ENCODE measurements around the gene SAPCD2.

Gene SAPCD2

GRCh38 chr9:137031904-137032640, 38.3 kb downstream of the SAPCD2 start, which contains the start of gene FUT7:
Gene FUT7, minus strand, starts transcription at chr9:137032088. Its CDS starts 97 bp downstream, at chr9:137031991.
- TF ChIP-seq GATA2 (IDR thresholded peaks at IDR 0.05; ENCODE audit: low read depth, low read length) = no peak
- TF ChIP-seq GATA3 (IDR thresholded peaks at IDR 0.05; ENCODE audit: low read depth, low read length) = no peak

GRCh38 chr9:137030538-137031527, 39.5 kb downstream of the SAPCD2 start:
- TF ChIP-seq GATA2 (IDR thresholded peaks at IDR 0.05; ENCODE audit: low read depth, low read length) (no peak), GATA3 (IDR thresholded peaks at IDR 0.05; ENCODE audit: low read depth, low read length) (no peak)

DNA sequence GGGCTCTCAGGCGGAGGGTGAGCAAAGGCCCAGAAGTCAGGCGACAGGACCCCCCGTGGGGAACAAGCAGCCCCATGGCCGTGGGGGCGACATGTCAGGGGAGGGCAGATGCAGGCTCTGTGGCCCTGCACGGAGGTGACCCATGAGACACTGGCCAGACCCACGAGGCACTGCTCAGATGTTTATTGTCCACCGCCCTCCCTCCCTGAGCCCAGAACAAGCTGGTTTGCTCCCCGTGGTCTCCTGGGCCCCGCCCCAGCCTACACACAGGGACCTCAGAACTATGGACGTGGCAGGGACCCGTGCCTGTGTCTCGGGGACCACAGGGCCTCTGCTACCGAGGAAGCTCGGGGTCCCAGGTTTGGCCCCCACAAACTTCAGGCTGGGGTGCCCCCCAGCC, 40.4 kb downstream of the SAPCD2 start:
- no peak for TF ChIP-seq GATA3 (IDR thresholded peaks at IDR 0.05; ENCODE audit: low read depth, low read length)
- no peak for TF ChIP-seq GATA2 (IDR thresholded peaks at IDR 0.05; ENCODE audit: low read depth, low read length)

GRCh38 chr9:137029058-137029936, 41.1 kb downstream of the SAPCD2 start:
- TF ChIP-seq GATA2 (IDR thresholded peaks at IDR 0.05; ENCODE audit: low read depth, low read length) = no peak
- TF ChIP-seq GATA3 (IDR thresholded peaks at IDR 0.05; ENCODE audit: low read depth, low read length) = no peak

DNA sequence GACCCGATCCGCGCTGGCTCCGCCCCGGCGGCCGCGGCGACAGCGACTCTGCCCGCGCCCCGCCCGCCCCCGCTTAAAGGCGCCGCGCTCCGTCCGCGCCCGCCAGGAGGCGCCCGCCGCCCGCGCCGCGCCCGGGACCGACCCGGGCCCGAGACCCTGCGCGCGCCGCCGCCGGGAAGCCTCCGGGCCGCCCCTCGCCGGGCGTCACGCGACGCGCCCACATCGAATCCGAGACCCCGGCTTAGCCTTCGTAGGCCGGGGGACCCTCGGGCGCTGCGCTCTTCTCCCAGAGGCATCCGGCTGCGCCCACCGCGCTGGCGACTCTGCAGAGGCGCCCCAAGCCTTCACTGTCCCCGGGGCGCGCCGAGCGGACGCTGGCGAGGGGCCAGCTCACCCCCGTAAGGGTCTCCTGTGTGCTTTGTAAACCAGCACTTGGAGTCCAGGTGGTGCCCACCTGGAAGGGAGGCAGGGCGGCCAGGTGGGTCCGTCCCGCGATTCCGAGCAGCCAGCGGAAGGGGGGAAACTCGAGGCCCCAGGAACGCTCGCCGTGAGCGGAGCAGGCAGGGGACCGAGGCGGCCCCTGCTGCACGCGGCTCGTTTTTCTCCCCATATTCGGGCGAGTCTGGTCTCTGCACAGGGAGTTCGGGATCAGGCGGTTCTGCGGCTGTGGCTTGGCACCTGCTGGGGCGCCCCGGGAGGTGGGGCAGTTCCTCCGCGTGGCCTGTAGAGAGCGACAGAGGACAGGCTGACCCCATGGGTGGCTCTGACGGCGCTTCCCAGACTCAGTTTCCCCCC, 41.9 kb downstream of the SAPCD2 start:
- TF ChIP-seq GATA2 (IDR thresholded peaks at IDR 0.05; ENCODE audit: low read depth, low read length) = no peak
- TF ChIP-seq GATA3 (IDR thresholded peaks at IDR 0.05; ENCODE audit: low read depth, low read length) = no peak

GRCh38 chr9:137027369-137028262, 42.7 kb downstream of the SAPCD2 start, which contains the start of gene ABCA2:
Gene ABCA2, minus strand, starts transcription at chr9:137028237. Its CDS starts 97 bp downstream, at chr9:137028140.
- TF ChIP-seq GATA3 (IDR thresholded peaks at IDR 0.05; ENCODE audit: low read depth, low read length) (no peak), GATA2 (IDR thresholded peaks at IDR 0.05; ENCODE audit: low read depth, low read length) (no peak)

- no peak for TF ChIP-seq GATA2 (IDR thresholded peaks at IDR 0.05; ENCODE audit: low read depth, low read length)
- no peak for TF ChIP-seq GATA3 (IDR thresholded peaks at IDR 0.05; ENCODE audit: low read depth, low read length)
These were observed 43.5 kb downstream of the SAPCD2 start for GRCh38 chr9:137026828-137027227.

DNA sequence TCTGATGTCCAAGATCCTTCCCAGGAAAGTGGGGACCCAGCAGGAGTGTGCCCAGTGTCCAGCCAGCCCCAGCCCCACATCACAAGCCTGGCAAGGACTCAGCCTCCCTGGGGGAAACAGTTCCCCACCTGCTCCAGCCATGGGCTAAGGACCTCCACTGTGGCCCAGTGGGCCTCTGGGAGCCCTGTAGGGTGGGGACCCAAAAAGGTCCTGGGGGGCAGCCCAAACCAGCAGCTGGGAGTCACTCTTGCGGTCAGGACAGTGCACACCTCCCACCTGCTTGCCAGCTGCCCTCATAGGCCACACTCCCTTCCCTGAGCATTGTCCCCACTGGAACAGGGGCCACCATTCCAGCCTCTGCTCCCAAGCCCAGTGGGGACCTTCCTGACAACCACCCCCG, 44.0 kb downstream of the SAPCD2 start:
- TF ChIP-seq GATA2 (IDR thresholded peaks at IDR 0.05; ENCODE audit: low read depth, low read length) (no peak), GATA3 (IDR thresholded peaks at IDR 0.05; ENCODE audit: low read depth, low read length) (no peak)

DNA sequence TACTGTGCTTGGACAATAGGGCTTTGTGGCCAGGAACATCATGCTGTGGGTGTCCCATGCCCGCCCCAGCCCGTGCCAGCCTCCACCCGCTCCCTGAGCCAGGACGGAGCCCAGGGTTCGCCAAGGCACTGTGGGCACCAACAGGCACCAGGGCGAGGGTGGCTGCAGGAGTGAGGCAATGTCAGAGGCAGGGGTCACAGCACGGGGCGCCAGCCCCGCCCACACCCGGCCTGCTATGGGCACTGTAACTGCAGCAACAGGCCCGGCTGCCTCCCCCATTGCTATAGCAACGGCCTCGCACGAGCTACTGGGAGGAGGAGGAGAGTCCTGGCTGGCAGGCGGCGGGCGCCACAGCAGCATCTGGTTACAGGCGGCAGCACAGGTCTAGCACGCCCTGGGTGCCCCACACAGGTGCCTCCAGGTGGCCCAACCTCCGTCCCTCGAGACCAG, 44.8 kb downstream of the SAPCD2 start:
- TF ChIP-seq GATA3 (IDR thresholded peaks at IDR 0.05; ENCODE audit: low read depth, low read length) (no peak), GATA2 (IDR thresholded peaks at IDR 0.05; ENCODE audit: low read depth, low read length) (no peak)

DNA sequence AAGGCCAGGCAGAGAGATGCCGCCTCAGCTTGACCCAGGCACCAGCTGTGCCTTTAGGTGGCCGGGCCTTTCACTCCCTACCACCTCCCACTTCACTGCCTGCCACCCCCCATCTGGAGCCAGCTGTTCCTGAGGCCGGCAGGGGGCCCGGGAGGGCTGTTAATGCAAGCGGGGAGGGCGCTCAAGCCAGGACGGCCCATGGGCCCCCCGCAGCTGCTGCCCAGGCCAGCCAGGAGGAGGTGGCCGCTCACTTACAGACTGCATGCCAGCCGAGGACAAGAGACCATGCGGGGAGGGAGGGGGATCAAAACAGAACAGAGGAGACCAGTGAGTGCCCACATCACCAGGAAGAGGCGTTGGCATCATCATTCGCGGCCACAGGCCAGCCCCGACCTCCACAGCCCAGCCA, 46.8 kb downstream of the SAPCD2 start:
- TF ChIP-seq GATA3 (IDR thresholded peaks at IDR 0.05; ENCODE audit: low read depth, low read length) = no peak
- TF ChIP-seq GATA2 (IDR thresholded peaks at IDR 0.05; ENCODE audit: low read depth, low read length) = no peak

- TF ChIP-seq GATA2 (IDR thresholded peaks at IDR 0.05; ENCODE audit: low read depth, low read length) (no peak), GATA3 (IDR thresholded peaks at IDR 0.05; ENCODE audit: low read depth, low read length) (no peak)
These were observed 47.2 kb downstream of the SAPCD2 start for GRCh38 chr9:137023157-137023556.

DNA sequence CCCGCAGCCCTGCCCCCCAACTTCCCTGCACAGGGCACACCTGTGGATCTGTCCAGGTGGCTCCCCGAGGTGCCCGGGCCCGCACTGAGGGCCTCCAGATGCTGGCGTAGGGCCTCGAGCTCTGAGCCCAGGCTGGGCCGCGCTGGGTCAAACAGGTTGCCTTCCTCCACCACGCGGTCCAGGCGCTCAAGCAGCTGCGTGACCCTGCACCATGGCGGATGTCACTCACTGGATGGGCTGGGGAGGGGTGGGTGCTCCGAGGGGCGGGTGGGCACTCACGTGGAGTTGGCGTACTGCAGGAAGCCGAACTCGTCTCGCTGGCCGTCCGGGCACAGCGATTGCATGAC, 47.7 kb downstream of the SAPCD2 start:
- TF ChIP-seq GATA2 (IDR thresholded peaks at IDR 0.05; ENCODE audit: low read depth, low read length) (no peak), GATA3 (IDR thresholded peaks at IDR 0.05; ENCODE audit: low read depth, low read length) (no peak)
